Activated naive CD4-positive, alpha-beta T cell treated with anti-CD3 and anti-CD28 coated beads, Interleukin-2, amount 50 U/mL, for 24 hours (primary cell): ENCODE data around the gene ALDH5A1.
"Not testable (repeated sequence)": the region's sequence is repeated elsewhere in the genome, so short reads cannot be mapped to it uniquely, and the experiment has no call there.

Experiments used
- H3K27ac Mint-ChIP-seq: one replicate; pipeline ENCODE4 v1.8.0; 2021; ENCODE audit warnings: mild to moderate bottlenecking, mixed read lengths
- H3K27me3 Mint-ChIP-seq: one replicate; pipeline ENCODE4 v1.8.0; 2021; ENCODE audit warnings: mixed read lengths
- H3K36me3 Mint-ChIP-seq: one replicate; pipeline ENCODE4 v1.8.0; 2021; ENCODE audit warnings: mixed read lengths
- H3K4me1 Mint-ChIP-seq: one replicate; pipeline ENCODE4 v1.8.0; 2021; ENCODE audit warnings: mixed read lengths
- H3K4me3 Mint-ChIP-seq: one replicate; pipeline ENCODE4 v1.8.0; 2021; ENCODE audit warnings: mild to moderate bottlenecking, mixed read lengths
- H3K9me3 Mint-ChIP-seq: one replicate; pipeline ENCODE4 v1.8.0; 2021; ENCODE audit warnings: mixed read lengths

The ALDH5A1 gene

DNA sequence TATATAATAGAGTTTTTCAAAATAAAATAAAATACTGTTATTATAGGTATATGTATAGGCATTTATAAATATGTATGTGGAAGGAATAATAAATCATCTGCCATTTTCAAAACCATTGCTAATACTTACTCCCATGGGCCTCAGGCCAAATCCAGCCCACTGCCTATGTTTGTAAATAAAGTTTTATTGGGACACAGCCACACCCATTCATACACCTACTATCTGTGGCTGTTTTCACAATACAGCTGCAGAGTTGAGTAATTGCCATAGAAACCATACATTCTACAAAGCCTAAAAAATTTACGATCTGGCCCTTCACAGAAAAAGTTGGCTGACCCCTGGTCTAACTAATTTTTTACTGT lies 9.5 kb downstream of the ALDH5A1 start:
- Mint-ChIP-seq H3K27ac (no peak overlapping the region), H3K36me3 (peaks cover 39% of the 10 kb centered on the region), H3K27me3 (no peaks in the 10 kb centered on the region), H3K9me3 (no peaks in the 10 kb centered on the region), H3K4me3 (no peak overlapping the region), H3K4me1 (peaks cover 14% of the 10 kb centered on the region)

- Mint-ChIP-seq H3K9me3 (no peaks in the 10 kb centered on the region), H3K27ac (peak overlapping the region; percentile 6), H3K36me3 (peaks cover 45% of the 10 kb centered on the region), H3K27me3 (no peaks in the 10 kb centered on the region), H3K4me1 (peaks cover 20% of the 10 kb centered on the region), H3K4me3 (no peak overlapping the region)
These were observed 10.1 kb downstream of the ALDH5A1 start for GRCh38 chr6:24504649-24505586.

- no peaks in the 10 kb centered on the region for H3K27me3 Mint-ChIP-seq
- H3K36me3 Mint-ChIP-seq = peaks cover 48% of the 10 kb centered on the region
These were observed 12.2 kb downstream of the ALDH5A1 start for GRCh38 chr6:24506814-24507520.

GRCh38 chr6:24511976-24512375 lies 17.2 kb downstream of the ALDH5A1 start:
- not testable (repeated sequence) for H3K27me3 Mint-ChIP-seq, H3K4me3 Mint-ChIP-seq, H3K9me3 Mint-ChIP-seq, H3K27ac Mint-ChIP-seq
- peaks cover 30% of the 10 kb centered on the region for H3K36me3 Mint-ChIP-seq
- H3K4me1 Mint-ChIP-seq = peaks cover 17% of the 10 kb centered on the region

More at GRCh38 chr6:24506814-24507520, 12.2 kb downstream of the ALDH5A1 start:
- H3K9me3 Mint-ChIP-seq = no peaks in the 10 kb centered on the region
- H3K27ac Mint-ChIP-seq = peak overlapping the region; percentile 15
- no peak overlapping the region for H3K4me3 Mint-ChIP-seq
- H3K4me1 Mint-ChIP-seq = peaks cover 17% of the 10 kb centered on the region

- Mint-ChIP-seq H3K36me3 (peaks cover 18% of the 10 kb centered on the region), H3K9me3 (no peaks in the 10 kb centered on the region), H3K27ac (no peak overlapping the region), H3K27me3 (no peaks in the 10 kb centered on the region), H3K4me1 (peaks cover 17% of the 10 kb centered on the region), H3K4me3 (no peak overlapping the region)
These were observed 18.8 kb downstream of the ALDH5A1 start for GRCh38 chr6:24513602-24514001.

DNA sequence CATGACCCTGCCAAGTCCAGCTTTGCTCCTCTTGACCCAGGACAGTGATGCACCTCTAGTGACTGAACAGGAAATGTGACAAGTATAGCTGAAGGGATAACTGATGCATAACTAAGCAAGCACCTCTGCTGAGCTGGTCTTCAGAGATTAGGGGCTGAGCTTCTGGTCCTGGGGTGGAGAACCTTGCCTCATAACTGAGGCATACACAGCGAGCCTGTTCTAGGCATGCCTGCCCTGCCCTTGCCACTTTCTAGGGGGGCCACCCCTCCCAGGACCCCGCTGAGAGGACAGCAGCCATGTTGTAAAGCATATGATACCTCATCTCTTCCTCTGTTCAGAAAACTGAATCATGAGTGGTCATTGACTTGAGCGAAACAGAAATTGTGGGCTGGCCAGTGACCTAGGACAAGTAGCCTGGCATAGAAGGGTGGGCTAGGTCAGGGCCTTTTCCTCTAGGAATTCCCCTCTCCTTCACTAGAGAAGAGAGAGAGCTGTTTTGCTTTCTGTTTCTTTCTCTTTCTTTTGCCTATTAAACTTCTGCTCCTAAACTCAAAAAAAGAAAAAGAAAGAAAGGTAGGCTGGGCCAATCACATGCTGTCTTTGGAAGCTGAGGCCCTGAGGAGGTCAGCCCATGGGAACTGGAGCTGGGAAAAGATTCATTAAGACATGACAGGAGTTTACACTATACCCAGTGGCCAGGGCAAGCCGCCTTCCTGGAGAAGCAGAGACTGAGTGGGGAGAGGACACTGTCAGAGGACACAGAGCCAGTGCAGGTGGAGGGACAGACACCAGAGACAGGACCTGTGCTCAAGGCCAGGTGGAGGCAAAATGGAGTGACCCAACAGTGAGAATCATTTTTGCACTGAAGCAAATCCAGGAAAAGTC lies 23.1 kb downstream of the ALDH5A1 start:
- Mint-ChIP-seq H3K27ac (peak overlapping the region; percentile 23), H3K4me1 (peaks cover 4% of the 10 kb centered on the region)

DNA sequence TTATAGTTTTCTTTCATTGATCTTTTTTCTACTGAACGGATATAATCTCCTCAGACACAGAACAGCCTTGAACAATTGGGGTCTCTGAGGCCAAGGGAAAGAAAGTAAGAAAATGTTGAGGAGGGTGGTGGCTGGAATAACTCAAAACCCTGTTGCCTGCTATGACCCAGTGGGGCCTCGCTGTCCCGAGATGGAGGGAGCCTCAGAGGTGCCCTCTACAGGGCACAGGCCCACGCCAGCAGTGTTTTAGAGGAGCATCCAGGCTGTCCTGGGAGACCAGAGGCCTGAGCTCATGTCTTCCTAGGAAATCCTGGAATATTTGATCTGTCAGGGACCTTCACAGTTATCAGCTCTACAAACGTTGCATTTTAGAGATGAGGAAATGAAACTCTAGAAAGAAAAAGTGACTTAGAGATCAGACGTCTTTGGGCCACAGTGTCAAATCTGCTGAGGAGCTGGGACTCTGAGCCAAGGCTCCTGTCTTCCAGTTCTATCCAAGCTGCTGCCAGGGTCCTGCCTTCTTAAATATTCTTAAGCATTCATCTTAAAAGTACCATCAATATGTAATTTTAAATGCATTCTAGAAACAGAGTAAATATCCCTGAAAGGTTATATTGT lies 26.3 kb downstream of the ALDH5A1 start:
- peaks cover 8% of the 10 kb centered on the region for H3K4me1 Mint-ChIP-seq
- H3K27me3 Mint-ChIP-seq = no peaks in the 10 kb centered on the region
- H3K4me3 Mint-ChIP-seq = no peak overlapping the region
- no peaks in the 10 kb centered on the region for H3K9me3 Mint-ChIP-seq
- no peaks in the 10 kb centered on the region for H3K36me3 Mint-ChIP-seq
- H3K27ac Mint-ChIP-seq = no peak overlapping the region

More for the DNA sequence above, 23.1 kb downstream of the ALDH5A1 start:
- Mint-ChIP-seq H3K36me3 (peaks cover 3% of the 10 kb centered on the region), H3K27me3 (no peaks in the 10 kb centered on the region), H3K9me3 (no peaks in the 10 kb centered on the region), H3K4me3 (no peak overlapping the region)

GRCh38 chr6:24522228-24523176 lies 27.7 kb downstream of the ALDH5A1 start:
- Mint-ChIP-seq H3K4me3 (no peak overlapping the region), H3K27me3 (no peaks in the 10 kb centered on the region), H3K4me1 (peaks cover 13% of the 10 kb centered on the region), H3K9me3 (no peaks in the 10 kb centered on the region), H3K27ac (no peak overlapping the region), H3K36me3 (no peaks in the 10 kb centered on the region)

DNA sequence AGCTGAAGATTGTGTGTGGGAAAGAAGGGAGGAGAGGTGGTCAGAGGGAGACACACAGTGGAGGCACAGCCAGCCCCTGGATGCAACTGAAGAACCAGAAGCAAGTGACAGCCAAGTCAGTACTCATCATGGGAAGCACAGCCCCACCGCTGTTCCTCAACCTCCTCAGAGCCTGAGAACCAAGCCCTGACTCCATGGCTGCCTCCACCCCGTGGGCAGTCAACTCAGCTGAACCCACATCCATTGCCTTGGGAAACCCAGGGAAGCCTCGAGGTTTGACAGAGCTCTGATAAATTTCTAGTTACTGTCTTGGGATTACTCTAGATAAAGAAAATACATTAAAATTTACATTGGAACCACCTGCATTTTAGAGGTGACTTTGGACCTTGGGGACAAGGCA lies 29.6 kb downstream of the ALDH5A1 start:
- peaks cover 20% of the 10 kb centered on the region for H3K4me1 Mint-ChIP-seq
- H3K27me3 Mint-ChIP-seq = no peaks in the 10 kb centered on the region
- H3K36me3 Mint-ChIP-seq = peaks cover 3% of the 10 kb centered on the region
- H3K27ac Mint-ChIP-seq = no peak overlapping the region
- no peaks in the 10 kb centered on the region for H3K9me3 Mint-ChIP-seq
- no peak overlapping the region for H3K4me3 Mint-ChIP-seq

- H3K4me1 Mint-ChIP-seq = peaks cover 20% of the 10 kb centered on the region
- no peak overlapping the region for H3K27ac Mint-ChIP-seq
- no peaks in the 10 kb centered on the region for H3K27me3 Mint-ChIP-seq
- peaks cover 3% of the 10 kb centered on the region for H3K36me3 Mint-ChIP-seq
- H3K4me3 Mint-ChIP-seq = no peak overlapping the region
- no peaks in the 10 kb centered on the region for H3K9me3 Mint-ChIP-seq
These were observed 30.0 kb downstream of the ALDH5A1 start for GRCh38 chr6:24524805-24525204.

DNA sequence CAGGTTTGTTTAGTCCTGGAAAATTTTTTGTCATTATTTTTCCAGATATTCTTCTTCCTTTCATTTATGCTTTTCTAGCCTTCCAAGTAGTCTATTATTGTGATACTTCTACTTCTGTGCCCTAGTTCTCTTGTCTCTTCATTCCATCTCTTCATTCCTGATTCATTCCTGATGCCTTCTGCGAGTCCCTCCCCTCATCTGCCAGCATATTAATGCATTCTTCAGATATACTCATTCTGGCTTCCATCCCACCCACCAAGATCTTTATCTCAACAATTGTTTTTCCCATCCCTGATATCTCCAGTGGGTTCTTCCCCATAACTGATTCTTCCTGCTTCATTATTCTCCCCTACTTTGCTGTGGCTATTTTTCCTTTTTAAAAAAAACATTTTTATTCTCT lies 35.2 kb downstream of the ALDH5A1 start:
- no peak overlapping the region for H3K27ac Mint-ChIP-seq
- H3K36me3 Mint-ChIP-seq = peaks cover 15% of the 10 kb centered on the region
- H3K4me3 Mint-ChIP-seq = no peak overlapping the region
- no peaks in the 10 kb centered on the region for H3K9me3 Mint-ChIP-seq
- H3K27me3 Mint-ChIP-seq = no peaks in the 10 kb centered on the region
- H3K4me1 Mint-ChIP-seq = peaks cover 13% of the 10 kb centered on the region

DNA sequence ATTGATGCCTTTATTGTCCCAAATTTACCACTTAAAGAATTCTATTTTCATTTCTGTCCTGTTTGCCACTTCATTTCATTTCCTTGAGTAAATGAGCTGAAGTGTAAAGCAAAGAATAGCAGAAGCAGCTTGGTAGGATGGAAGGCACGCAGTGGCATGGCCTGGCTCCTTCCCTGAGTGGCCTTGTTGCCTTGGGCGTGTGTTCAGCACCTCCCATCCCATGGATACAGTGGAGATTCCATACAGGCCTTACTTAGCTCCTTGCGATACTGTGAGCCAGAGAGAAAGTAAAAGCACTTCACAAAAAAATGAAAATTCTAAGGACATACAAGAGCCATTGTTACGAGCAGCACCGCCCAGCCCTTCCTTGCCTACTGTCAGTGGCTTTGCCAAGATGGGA lies 39.6 kb downstream of the ALDH5A1 start:
- H3K27me3 Mint-ChIP-seq = no peaks in the 10 kb centered on the region
- H3K4me1 Mint-ChIP-seq = no peaks in the 10 kb centered on the region
- H3K9me3 Mint-ChIP-seq = no peaks in the 10 kb centered on the region
- H3K27ac Mint-ChIP-seq = no peak overlapping the region
- H3K4me3 Mint-ChIP-seq = no peak overlapping the region
- H3K36me3 Mint-ChIP-seq = peaks cover 15% of the 10 kb centered on the region

GRCh38 chr6:24535210-24535609 lies 40.4 kb downstream of the ALDH5A1 start:
- H3K4me3 Mint-ChIP-seq = no peak overlapping the region
- no peak overlapping the region for H3K27ac Mint-ChIP-seq
- H3K4me1 Mint-ChIP-seq = no peaks in the 10 kb centered on the region
- no peaks in the 10 kb centered on the region for H3K9me3 Mint-ChIP-seq
- H3K27me3 Mint-ChIP-seq = no peaks in the 10 kb centered on the region
- peaks cover 13% of the 10 kb centered on the region for H3K36me3 Mint-ChIP-seq

- H3K4me3 Mint-ChIP-seq = no peak overlapping the region
- H3K9me3 Mint-ChIP-seq = no peaks in the 10 kb centered on the region
- peaks cover 13% of the 10 kb centered on the region for H3K36me3 Mint-ChIP-seq
- H3K4me1 Mint-ChIP-seq = no peaks in the 10 kb centered on the region
- H3K27me3 Mint-ChIP-seq = no peaks in the 10 kb centered on the region
- H3K27ac Mint-ChIP-seq = no peak overlapping the region
These were observed 41.7 kb downstream of the ALDH5A1 start for GRCh38 chr6:24536466-24536865.
